ENCODE measurements around the gene BANK1.

The BANK1 gene

GRCh38 chr4:102055805-102056204 lies 265.3 kb downstream of the BANK1 start:
- no peak overlapping the region for H3K4me3 ChIP-seq (ENCODE audit: low read length)
- TF ChIP-seq CTCF (IDR thresholded peaks at IDR 0.05; ENCODE audit: insufficient read depth, low read depth, low read length, missing control alignments): peak; percentile 21
- DNase-seq (ENCODE audit: low read depth): no peak

GRCh38 chr4:102057122-102057521 lies 266.6 kb downstream of the BANK1 start:
- DNase-seq (ENCODE audit: low read depth): no peak
- TF ChIP-seq CTCF (IDR thresholded peaks at IDR 0.05; ENCODE audit: insufficient read depth, low read depth, low read length, missing control alignments): no peak
- no peak overlapping the region for H3K4me3 ChIP-seq (ENCODE audit: low read length)

DNA sequence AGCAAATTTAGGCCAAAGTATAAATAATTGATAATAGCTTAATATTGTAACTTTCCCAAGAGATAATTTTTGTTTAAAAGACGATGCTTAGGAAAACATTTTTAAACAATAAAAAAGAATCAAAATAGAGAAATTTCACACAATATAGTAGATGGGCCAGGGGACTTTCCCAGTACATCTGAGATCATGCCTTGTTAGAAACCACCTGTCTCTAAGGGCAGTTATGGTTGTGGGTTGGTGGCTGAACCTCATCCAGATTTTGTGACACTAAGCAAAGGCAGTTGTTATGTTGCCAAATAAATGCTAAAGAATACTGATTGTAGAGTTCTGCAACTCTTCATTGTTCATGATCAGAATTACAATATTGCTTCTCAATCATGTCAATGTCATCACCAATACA lies 270.6 kb downstream of the BANK1 start:
- TF ChIP-seq CTCF (IDR thresholded peaks at IDR 0.05; ENCODE audit: insufficient read depth, low read depth, low read length, missing control alignments): no peak
- H3K4me3 ChIP-seq (ENCODE audit: low read length): no peak overlapping the region
- DNase-seq (ENCODE audit: low read depth): no peak

- DNase-seq (ENCODE audit: low read depth): peak; percentile 74
- TF ChIP-seq CTCF (IDR thresholded peaks at IDR 0.05; ENCODE audit: insufficient read depth, low read depth, low read length, missing control alignments): no peak
- no peak overlapping the region for H3K4me3 ChIP-seq (ENCODE audit: low read length)
Observed at GRCh38 chr4:102064747-102065442, 274.4 kb downstream of the BANK1 start.

DNA sequence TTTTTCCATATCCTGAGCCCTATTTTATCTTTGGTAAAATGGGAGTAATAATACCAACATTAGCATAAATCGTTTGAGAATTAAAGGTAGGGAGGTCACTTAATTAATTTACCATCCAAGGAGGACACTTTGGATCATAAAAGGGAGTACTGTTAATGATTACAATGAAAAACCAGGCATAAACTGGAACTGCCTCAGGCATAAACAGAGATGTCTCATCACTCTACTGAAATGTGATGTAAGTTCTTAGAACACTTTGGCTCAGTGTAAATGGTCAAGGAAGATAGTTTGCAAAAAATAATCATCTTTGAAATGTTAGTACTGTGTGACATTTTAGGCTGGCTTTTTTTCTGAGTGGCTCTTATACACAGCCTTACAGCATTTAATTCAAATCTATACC lies 286.1 kb downstream of the BANK1 start:
- peak; percentile 77 for DNase-seq (ENCODE audit: low read depth)
- TF ChIP-seq CTCF (IDR thresholded peaks at IDR 0.05; ENCODE audit: insufficient read depth, low read depth, low read length, missing control alignments): no peak
- H3K4me3 ChIP-seq (ENCODE audit: low read length): no peak overlapping the region

DNA sequence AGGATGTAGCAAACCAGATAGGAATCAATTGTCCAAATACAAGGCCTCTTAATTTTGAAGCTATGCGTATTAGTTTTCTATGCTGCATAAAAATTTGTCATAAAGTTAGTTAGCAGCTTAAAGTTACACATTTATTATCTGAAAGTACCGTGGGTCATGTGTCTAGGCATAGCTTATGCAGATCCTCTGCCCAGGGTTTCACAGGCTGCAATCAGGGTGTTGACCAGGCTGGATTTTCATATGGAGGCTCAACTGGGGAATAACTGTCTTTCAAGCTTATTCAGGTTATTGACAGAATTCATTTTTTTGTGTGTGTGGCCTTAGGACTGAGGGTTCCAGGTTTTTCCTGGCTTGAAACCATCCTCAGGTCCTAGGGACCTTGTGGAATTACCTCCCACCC lies 289.7 kb downstream of the BANK1 start:
- TF ChIP-seq CTCF (IDR thresholded peaks at IDR 0.05; ENCODE audit: insufficient read depth, low read depth, low read length, missing control alignments): no peak
- DNase-seq (ENCODE audit: low read depth): no peak

More for the DNA sequence above, 289.7 kb downstream of the BANK1 start:
- no peak overlapping the region for H3K4me3 ChIP-seq (ENCODE audit: low read length)
